ENCODE measurements around the gene KCNJ10.
A peak's percentile ranks its signal among the peaks of the same experiment; 100 is the strongest.

DNA sequence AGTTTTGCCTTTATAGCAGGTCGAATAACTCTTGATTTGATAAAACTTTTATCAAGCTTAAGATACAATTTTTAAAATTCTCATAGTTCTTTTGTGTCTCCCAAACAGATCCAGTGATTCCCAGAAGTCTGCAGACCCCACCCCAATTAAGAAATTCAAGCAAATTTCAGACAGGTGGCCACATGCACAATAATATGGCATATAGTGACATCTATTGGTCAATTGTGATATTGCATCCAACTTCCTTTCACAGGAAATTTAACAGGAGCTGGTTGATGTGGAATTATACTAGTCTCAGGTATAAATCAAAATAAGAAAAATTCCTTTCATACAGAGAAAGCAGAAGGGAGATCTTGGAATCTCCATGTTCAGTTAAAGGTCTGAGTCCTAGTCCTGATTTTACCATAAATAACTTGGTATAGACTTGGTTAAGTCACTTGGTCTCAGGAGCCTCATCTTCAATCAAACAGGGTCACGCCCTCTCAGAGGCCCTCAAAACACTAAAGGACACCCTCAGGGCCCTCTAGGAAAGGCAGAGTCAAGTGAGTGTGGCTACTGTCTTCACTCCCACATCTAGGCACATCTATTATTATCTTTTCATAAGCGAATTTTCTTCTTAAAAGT is 62.3 kb downstream of the KCNJ10 start:
- TF ChIP-seq CTCF (optimal IDR thresholded peaks at IDR 0.05 in 1 of 3, IDR thresholded peaks at IDR 0.05 in 1 of 3, conservative IDR thresholded peaks at IDR 0.05 in 1 of 3; ENCODE audit: extremely low read depth in 1 of 3, insufficient read depth in 2 of 3, low read length in 3 of 3): peak in 2 of 3 experiments; percentile 35 to 63
- no peak for TF ChIP-seq EZH2 (IDR thresholded peaks at IDR 0.05; ENCODE audit: low read length)

Data from keratinocyte (primary cell).